AG04449 (cell line): ENCODE measurements around the gene USE1.

ENCODE experiments used
- CTCF ChIA-PET: fragments of 350-600 bp; formaldehyde crosslinking; extraction: SDS; loops from one replicate; lab custom pipeline; 2021; ENCODE audit warnings: antibody characterized with exemption; lab: Yijun Ruan, JAX
- POLR2A ChIA-PET: fragments of 400-600, 350-600 bp; formaldehyde crosslinking; extraction: SDS; loops from one replicate; lab custom pipeline; 2020; ENCODE audit warnings: antibody characterized with exemption, inconsistent platforms; lab: Yijun Ruan, JAX
- DNase-seq: peaks from one replicate; pipeline ENCODE4 v3.0.0-alpha.2; 2010; ENCODE audit warnings: low read depth, low spot score
- H3K4me3 ChIP-seq: 2 replicates; pipeline ENCODE4 v1.5.1; 2011; ENCODE audit warnings: low read depth, mild to moderate bottlenecking, control low read depth, low read length
- CTCF ChIP-seq: IDR thresholded peaks from one replicate; pipeline ENCODE4 v1.5.1; 2011; ENCODE audit warnings: mild to moderate bottlenecking, moderate library complexity, low read length, control low read depth, inconsistent platforms; ENCODE audit not compliant: insufficient read depth; ENCODE audit errors: missing control alignments

Gene USE1

GRCh38 chr19:17219286-17219685 lies 4.1 kb downstream of the USE1 start:
- ChIA-PET POLR2A (interaction anchor here (0.6 kb wide), 1 partner anchor 30 kb away, joined by 3 read pairs; no protein-coding TSS in a partner anchor), CTCF (interaction anchor here (0.9 kb wide), 1 partner anchor 9 kb away, joined by 3 read pairs; no protein-coding TSS in a partner anchor)
- DNase-seq = no peak
- TF ChIP-seq CTCF = no peak
- no peak overlapping the region for H3K4me3 ChIP-seq

DNA sequence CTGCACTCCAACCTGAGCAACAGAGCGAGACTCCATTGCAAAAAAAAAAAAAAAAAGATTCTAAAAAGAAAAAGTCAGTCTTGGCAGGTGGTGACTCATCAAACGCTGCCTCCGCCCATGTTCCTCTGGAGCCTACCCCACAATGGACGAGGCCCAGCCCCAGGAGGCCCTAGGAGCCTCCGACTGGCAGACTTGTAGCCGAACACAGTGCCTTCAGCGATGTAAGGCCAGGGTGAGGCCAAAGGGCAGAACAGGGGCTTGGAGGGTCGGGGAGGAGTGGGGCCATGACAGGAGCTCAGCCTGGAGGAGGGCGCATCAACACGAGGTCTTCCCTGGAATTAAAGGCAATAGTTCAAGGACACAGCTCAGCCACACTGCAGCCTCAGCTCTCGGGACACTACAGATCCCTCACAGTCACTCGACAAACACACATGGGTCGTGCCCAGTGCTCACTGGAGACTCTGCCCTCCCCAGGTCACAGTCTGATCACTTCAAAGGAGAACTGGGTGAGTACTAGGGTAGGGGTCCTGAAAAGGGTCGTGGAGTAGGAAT lies 5.1 kb downstream of the USE1 start:
- DNase-seq = no peak
- no peak for TF ChIP-seq CTCF
- ChIA-PET CTCF (interaction anchor here (0.8 kb wide), 1 partner anchor 16 kb away, joined by 4 read pairs; no protein-coding TSS in a partner anchor), POLR2A (no interaction called here)
- no peak overlapping the region for H3K4me3 ChIP-seq

- ChIA-PET CTCF (interaction anchor here (0.9 to 2.7 kb wide), 3 partner anchors 10 to 58 kb away, joined by 3 to 25 read pairs (median 7); partner anchors contain the start of gene USE1), POLR2A (interaction anchor here (2.3 kb wide), 1 partner anchor 10 kb away, joined by 17 read pairs; the partner anchor contains the start of gene USE1)
- no peak for TF ChIP-seq CTCF
- no peak overlapping the region for H3K4me3 ChIP-seq
- DNase-seq = no peak
Observed at GRCh38 chr19:17225053-17225452, 9.9 kb downstream of the USE1 start.

DNA sequence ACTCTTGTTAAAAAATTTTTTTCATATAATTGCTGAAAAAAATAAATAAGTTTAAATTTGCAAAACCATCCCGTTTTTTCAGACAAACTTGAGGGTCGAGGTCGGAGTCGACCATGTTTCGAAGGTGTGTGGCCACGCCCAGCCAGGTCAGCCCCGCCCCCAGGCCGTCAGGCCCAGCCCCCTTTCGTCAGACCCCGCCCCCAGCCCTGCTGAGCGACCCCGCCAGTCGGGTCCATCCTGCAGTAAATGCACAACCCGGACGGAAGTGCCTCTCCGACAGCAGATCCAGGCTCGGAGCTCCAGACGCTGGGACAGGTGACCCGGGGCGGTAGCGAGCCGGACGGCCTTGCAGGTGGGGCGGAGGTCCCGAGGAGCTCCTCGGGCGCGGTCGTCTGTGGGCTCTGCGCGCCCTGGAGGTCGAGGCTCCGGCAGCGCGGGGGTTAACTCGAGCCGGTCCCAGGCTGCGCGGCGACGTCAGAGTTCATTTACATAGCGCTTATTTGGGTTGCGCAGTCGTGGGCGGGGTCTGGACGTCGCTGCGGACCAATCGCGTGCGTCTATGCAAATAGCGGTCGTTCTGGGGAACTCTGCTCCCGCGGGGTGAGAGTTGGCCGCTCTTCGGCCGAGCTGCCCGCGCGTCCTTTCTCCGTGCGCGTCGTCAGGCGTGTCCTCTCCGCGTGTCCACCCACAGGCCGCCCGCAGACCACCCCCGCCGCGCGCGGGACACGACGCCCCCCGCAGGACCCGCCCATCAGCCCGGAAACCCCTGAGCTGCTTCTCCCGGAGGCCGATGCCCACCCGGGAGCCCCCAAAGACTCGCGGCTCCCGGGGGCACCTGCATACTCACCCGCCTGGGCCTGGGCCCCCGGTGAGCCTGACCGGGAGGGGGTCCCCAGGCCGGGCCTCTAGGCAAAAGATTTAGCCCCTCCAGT lies 11.1 kb downstream of the USE1 start, which contains the start of gene OCEL1:
TSS of gene OCEL1 (plus strand) at position 225 of the 932 bp plus-strand sequence. CDS start at position 247, 22 bp downstream.
- ChIA-PET POLR2A (interaction anchor here (1.0 to 2.3 kb wide), 5 partner anchors 8 to 17 kb away, joined by 4 to 17 read pairs (median 11); partner anchors contain the start of gene USE1), CTCF (interaction anchor here (0.9 to 2.7 kb wide), 8 partner anchors 8 to 57 kb away, joined by 3 to 25 read pairs (median 4); partner anchors contain the start of genes ANKLE1 and USE1)
- no peak for TF ChIP-seq CTCF
- DNase-seq = peak; percentile 74
- peak within 1 kb of the TSS; percentile 91 for H3K4me3 ChIP-seq

DNA sequence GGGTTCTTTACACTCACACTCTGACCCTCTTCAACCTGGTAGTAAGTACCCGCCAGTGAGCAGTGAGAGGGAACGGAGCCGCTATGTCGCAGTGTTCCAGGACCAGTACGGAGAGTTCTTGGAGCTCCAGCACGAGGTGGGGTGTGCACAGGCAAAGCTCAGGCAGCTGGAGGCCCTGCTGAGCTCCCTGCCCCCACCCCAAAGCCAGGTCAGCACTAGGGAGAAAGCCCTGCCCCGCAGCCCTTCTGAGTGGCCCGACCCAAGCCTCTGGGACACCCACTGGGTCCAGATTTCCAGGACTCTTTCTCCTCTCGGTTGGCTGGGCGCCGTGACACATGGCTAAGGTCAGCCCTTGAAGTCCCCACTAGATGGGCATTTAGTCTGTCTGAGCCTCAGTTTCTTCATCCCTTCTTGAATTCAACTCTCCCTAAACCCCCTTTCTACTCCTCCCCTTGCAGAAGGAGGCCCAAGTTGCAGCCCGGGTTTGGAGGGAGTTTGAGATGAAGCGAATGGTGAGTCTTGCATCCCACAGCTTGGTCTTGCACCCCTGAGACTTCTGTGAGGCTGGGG lies 12.7 kb downstream of the USE1 start:
- no peak overlapping the region; the same call in 1 of the 2 replicates for H3K4me3 ChIP-seq
- POLR2A ChIA-PET = interaction anchor here (0.6 kb wide), 1 partner anchor 77 kb away, joined by 3 read pairs; no protein-coding TSS in a partner anchor
- CTCF ChIA-PET = interaction anchor here (1.1 to 2.1 kb wide), 3 partner anchors 9 to 56 kb away, joined by 3 to 4 read pairs (median 4); no protein-coding TSS in a partner anchor
- no peak for TF ChIP-seq CTCF
- no peak for DNase-seq
